ENCODE results near the gene AVEN. TPM values are rescaled to one million over a fixed set of nuclear protein-coding genes. Genes with fewer than 3 reads are reported as not detected.
"Not testable (repeated sequence)": the region's sequence is repeated elsewhere in the genome, so short reads cannot be mapped to it uniquely, and the experiment has no call there.

Gene AVEN
- total and polyA plus RNA-seq, 9 of the 15 experiments (the other 6 are each of a cell fraction or from before 2014, with no cell fraction given), result 1.5 to 6.4 (median 4.7) TPM

DNA sequence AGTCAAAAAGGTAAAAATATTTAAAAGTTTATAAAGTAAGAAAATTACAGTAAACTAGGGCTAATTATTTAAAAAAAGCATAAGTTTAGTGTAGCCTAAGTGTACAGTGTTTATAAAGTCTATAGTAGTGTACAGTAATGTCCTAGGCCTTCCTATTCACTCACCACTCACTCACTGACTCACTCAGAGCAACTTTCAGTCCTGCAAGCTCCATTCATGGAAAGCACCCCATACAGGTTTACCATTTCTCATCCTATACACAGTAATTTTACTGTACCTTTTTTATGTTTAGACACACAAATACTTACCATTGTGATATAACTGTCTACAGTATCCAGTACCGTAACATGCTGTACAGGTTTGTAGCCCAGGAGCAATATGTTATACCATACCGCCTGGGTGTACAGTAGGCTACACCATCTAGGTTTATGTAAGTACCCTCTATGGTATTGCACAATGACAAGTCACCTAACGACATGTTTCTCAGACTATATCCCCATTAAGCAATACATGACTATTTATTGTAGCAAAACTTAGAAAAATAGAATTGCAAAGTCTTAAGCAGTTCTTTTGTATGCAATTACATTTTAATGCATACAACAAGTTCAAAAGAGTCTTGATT is 19.5 kb downstream of the AVEN start:
- H3K9ac ChIP-seq (ENCODE audit: insufficient read depth in 1 of 2, low read depth in 2 of 2, low read length in 2 of 2), result no peak overlapping the region
- FAIRE-seq (no peak), DNase-seq (ENCODE audit: extremely low read depth in 1 of 4, low spot score in 3 of 4) (no peak), ATAC-seq (no peak)
- H2AFZ ChIP-seq (ENCODE audit: low read depth, low read length), result no peak overlapping the region
- H3K9me3 ChIP-seq (replicated peaks; ENCODE audit: control insufficient read depth, insufficient read depth, low read depth, low read length), result no peaks in the 10 kb centered on the region
- 40% methylated on average over 3 of the region's 3 CpGs for WGBS (ENCODE audit: insufficient coverage, low coverage, missing lambda C conversion rate)
- peaks cover 2% of the 10 kb centered on the region in 2 experiments; a peak in 2 of 5 replicates for H3K27me3 ChIP-seq (ENCODE audit: control insufficient read depth in 2 of 2, insufficient read depth in 2 of 2, low read length in 2 of 2)
- H3K27ac ChIP-seq (ENCODE audit: extremely low read depth, low read depth, low read length), result no peak overlapping the region
- no peaks in the 10 kb centered on the region for H4K20me1 ChIP-seq (replicated peaks; ENCODE audit: control insufficient read depth, insufficient read depth, low read length)
- H3K79me2 ChIP-seq (ENCODE audit: control insufficient read depth, insufficient read depth, low read length), result no peaks in the 10 kb centered on the region
- no peak overlapping the region for H3K4me3 ChIP-seq
- ChIA-PET POLR2A (no interaction called here), CTCF (ENCODE audit: low intra/inter-chr PET ratio) (no interaction called here)
- no peaks in the 10 kb centered on the region for H3K36me3 ChIP-seq (ENCODE audit: control insufficient read depth, insufficient read depth, low read length)
- H3K4me1 ChIP-seq (replicated peaks in 1 of 2; ENCODE audit: control insufficient read depth in 2 of 2, insufficient read depth in 2 of 2, low read length in 2 of 2), result no peaks in the 10 kb centered on the region
- intact Hi-C loops (cut with micrococcal nuclease), result no loop called here
- in situ Hi-C loops (cut with MboI), result no loop called here
- no peak overlapping the region for H3K4me2 ChIP-seq (ENCODE audit: insufficient read depth, low read length)
- no peaks in the 10 kb centered on the region for H3K9me1 ChIP-seq (ENCODE audit: control insufficient read depth, insufficient read depth, low read length)
- no TSS peak for BruUV-seq (replicated peaks)
- TF ChIP-seq CEBPB (tag; IDR thresholded peaks at IDR 0.05) (peak; percentile 55), CEBPG (CRISPR knock-in tag; IDR thresholded peaks at IDR 0.05) (no peak), CEBPG (tag; conservative IDR thresholded peaks at IDR 0.05 in 1 of 2, IDR thresholded peaks at IDR 0.05 in 1 of 2) (peak; percentile 17 to 67; a peak in 2 of 4 replicates), POLR2AphosphoS2 (IDR thresholded peaks at IDR 0.05; ENCODE audit: low read length) (no peak)

DNA sequence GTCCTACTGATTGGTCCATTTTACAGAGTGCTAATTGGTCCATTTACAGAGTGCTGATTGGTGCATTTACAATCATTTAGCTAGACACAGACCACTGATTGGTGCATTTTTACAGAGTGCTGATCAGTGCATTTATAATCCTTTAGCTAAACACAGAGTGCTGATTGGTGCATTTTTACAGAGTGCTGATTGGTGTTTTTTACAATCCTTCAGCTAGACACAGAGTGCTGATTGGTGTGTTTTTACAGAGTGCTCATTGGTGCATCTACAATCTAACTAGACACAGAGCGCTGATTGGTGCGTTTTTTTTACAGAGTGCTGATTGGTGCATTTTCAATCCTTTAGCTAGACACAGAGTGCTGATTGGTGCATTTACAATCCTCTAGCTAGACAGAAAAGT is 20.3 kb downstream of the AVEN start:
- CTCF ChIA-PET (ENCODE audit: low intra/inter-chr PET ratio); H4K20me1 ChIP-seq (replicated peaks; ENCODE audit: control insufficient read depth, insufficient read depth, low read length); ATAC-seq; H3K9me3 ChIP-seq (replicated peaks; ENCODE audit: control insufficient read depth, insufficient read depth, low read depth, low read length); H3K4me3 ChIP-seq; in situ Hi-C loops (cut with MboI); H3K9ac ChIP-seq (ENCODE audit: insufficient read depth in 1 of 2, low read depth in 2 of 2, low read length in 2 of 2); H2AFZ ChIP-seq (ENCODE audit: low read depth, low read length); H3K27ac ChIP-seq (ENCODE audit: extremely low read depth, low read depth, low read length); H3K4me2 ChIP-seq (ENCODE audit: insufficient read depth, low read length); H3K9me1 ChIP-seq (ENCODE audit: control insufficient read depth, insufficient read depth, low read length); H3K27me3 ChIP-seq (ENCODE audit: control insufficient read depth in 2 of 2, insufficient read depth in 2 of 2, low read length in 2 of 2); BruUV-seq (replicated peaks); H3K4me1 ChIP-seq (replicated peaks in 1 of 2; ENCODE audit: control insufficient read depth in 2 of 2, insufficient read depth in 2 of 2, low read length in 2 of 2); FAIRE-seq; POLR2A ChIA-PET; H3K79me2 ChIP-seq (ENCODE audit: control insufficient read depth, insufficient read depth, low read length); H3K36me3 ChIP-seq (ENCODE audit: control insufficient read depth, insufficient read depth, low read length); DNase-seq (ENCODE audit: extremely low read depth in 1 of 4, low spot score in 3 of 4); intact Hi-C loops (cut with micrococcal nuclease): not testable (repeated sequence)
- 0 out of 2 replicates have a peak, but pooled peaks have one; percentile 19 for TF ChIP-seq MBD2 (IDR thresholded peaks at IDR 0.05; ENCODE audit: borderline replicate concordance, low read depth)
- TF ChIP-seq NFYB (IDR thresholded peaks at IDR 0.05; ENCODE audit: extremely low read depth, insufficient read length), result peak; percentile 40
- peak; percentile 51; the same call in 1 of the 2 replicates for TF ChIP-seq ZNF316 (IDR thresholded peaks at IDR 0.05)
- 35% methylated on average over 2 of the region's 2 CpGs for WGBS (ENCODE audit: insufficient coverage, low coverage, missing lambda C conversion rate)
